Measurements from ENCODE around the gene EFCAB6. TPM values are rescaled to one million over a fixed set of nuclear protein-coding genes. Genes with fewer than 3 reads are reported as not detected.

EFCAB6 gene
- total and polyA plus RNA-seq, 2 of the 13 experiments (the other 11 are each of a cell fraction or from before 2014, with no cell fraction given), result not detected

GRCh38 chr22:43819421-43819921 lies 7.4 kb upstream of the EFCAB6 start (continued):
- no peak for TF ChIP-seq ZNF407 (CRISPR knock-in tag; IDR thresholded peaks at IDR 0.05; ENCODE audit: not compliant biosample characterization)
- no peak for TF ChIP-seq ZNF577 (CRISPR knock-in tag; IDR thresholded peaks at IDR 0.05; ENCODE audit: borderline replicate concordance, low read depth)

- CTCF ChIA-PET (ENCODE audit: low intra/inter-chr PET ratio, low total read pairs), result no interaction called here
- FAIRE-seq, result no peak
- no peak overlapping the region for H3K4me2 ChIP-seq (ENCODE audit: low read depth, low read length)
- POLR2A ChIA-PET, result no interaction called here
- no peak for ATAC-seq
- H3K27me3 ChIP-seq (ENCODE audit: control insufficient read depth in 1 of 2, insufficient read depth in 2 of 2, low read length in 2 of 2), result peaks cover 0 to 39% of the 10 kb centered on the region in 2 experiments; a peak in 4 of 5 replicates
- no peak overlapping the region for H3K4me3 ChIP-seq (replicated peaks in 1 of 3; ENCODE audit: insufficient read depth in 1 of 3, low read depth in 2 of 3, low read length in 3 of 3)
- no peaks in the 10 kb centered on the region for H4K20me1 ChIP-seq (ENCODE audit: insufficient read depth, low read length)
- H3K27ac ChIP-seq (ENCODE audit: extremely low read length, insufficient read depth, low read length), result no peak overlapping the region
- no peaks in the 10 kb centered on the region for H3K9me3 ChIP-seq (ENCODE audit: low read length)
- H3K79me2 ChIP-seq (ENCODE audit: insufficient read depth, low read length), result no peaks in the 10 kb centered on the region
- no peaks in the 10 kb centered on the region for H3K36me3 ChIP-seq (replicated peaks in 1 of 2; ENCODE audit: control insufficient read depth in 1 of 2, insufficient read depth in 2 of 2, low read length in 2 of 2)
- intact Hi-C loops (cut with micrococcal nuclease; ENCODE audit: unreplicated experiment), result no loop called here
- in situ Hi-C loops (cut with HindIII; ENCODE audit: extremely low pct_ligation_motif_present, low pct_unique_long_range_greater_than_20kb), result no loop called here
- H3K4me1 ChIP-seq (ENCODE audit: insufficient read depth, low read length), result peaks cover 9% of the 10 kb centered on the region
- H3K9ac ChIP-seq (ENCODE audit: insufficient read depth, low read depth, low read length), result no peak overlapping the region
- DNase-seq (ENCODE audit: low spot score), result no peak
- 40% methylated on average over 6 of the region's 11 CpGs for WGBS (ENCODE audit: low lambda C conversion rate)
- BruUV-seq (replicated peaks), result no TSS peak
- no peak overlapping the region for H2AFZ ChIP-seq (ENCODE audit: low read length)
- TF ChIP-seq NFAT5 (CRISPR knock-in tag; IDR thresholded peaks at IDR 0.05), result no peak
- TF ChIP-seq NFYC (CRISPR knock-in tag; IDR thresholded peaks at IDR 0.05), result no peak
- TF ChIP-seq TFDP2 (CRISPR knock-in tag; IDR thresholded peaks at IDR 0.05), result no peak
- no peak for TF ChIP-seq ELF4 (CRISPR knock-in tag; IDR thresholded peaks at IDR 0.05; ENCODE audit: borderline replicate concordance)
- TF ChIP-seq POGZ (CRISPR knock-in tag; IDR thresholded peaks at IDR 0.05), result no peak
These were observed 6.9 kb upstream of the EFCAB6 start for GRCh38 chr22:43818981-43819380.

Data from HepG2 (cell line).